HG03139 (cell line): ENCODE data around the gene TRUB1.

Experiments used
- ATAC-seq: cut with Tn5 transposase; IDR thresholded peaks from one replicate; pipeline ENCODE4 v1.9.1; 2021; ENCODE audit not compliant: unreplicated experiment

Gene TRUB1

DNA sequence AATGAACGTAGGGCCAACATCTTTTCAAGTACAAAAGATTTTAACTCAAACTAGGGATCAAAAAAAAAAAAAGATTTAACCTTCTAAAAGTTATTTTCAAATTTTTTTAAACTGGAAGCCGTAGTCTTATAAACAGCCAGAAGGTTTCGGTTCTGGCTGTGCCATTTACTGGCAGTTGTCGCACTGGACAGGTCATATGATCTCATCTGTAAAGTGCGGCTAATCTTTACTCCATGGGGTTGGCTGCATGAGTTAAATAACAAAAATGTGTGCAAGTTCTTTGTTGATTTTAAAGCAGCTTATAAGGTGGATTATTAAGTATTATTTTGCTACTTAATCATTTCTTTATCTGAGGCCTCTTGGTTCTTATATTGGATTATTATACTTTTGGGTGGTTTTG, 36.6 kb downstream of the TRUB1 start:
- ATAC-seq: no peak

GRCh38 chr10:114975091-114975490, 37.1 kb downstream of the TRUB1 start:
- no peak for ATAC-seq

- no peak for ATAC-seq
These were observed 45.0 kb downstream of the TRUB1 start for GRCh38 chr10:114982989-114983388.

- ATAC-seq: no peak
These were observed 50.0 kb downstream of the TRUB1 start for GRCh38 chr10:114987995-114988394.

- no peak for ATAC-seq
These were observed 52.6 kb downstream of the TRUB1 start for GRCh38 chr10:114990586-114990985.

DNA sequence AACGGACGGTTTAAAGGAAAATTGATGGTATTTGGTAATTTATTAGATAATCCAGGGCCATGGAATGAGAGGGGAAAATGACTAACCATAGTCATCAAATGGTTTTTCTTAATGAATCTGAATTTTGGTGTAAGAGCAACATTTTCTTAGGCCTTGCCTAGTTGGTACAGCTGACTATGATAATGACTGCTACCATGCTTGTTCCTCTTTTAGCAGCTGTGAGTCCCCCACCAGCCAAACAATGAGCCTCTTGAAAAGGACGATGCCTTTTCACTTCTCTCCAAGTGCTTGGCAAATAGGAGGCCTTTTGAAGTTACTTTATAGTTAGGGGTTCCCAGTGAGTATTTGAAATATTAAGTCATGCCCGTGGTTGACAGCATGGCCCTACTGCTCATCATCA, 53.0 kb downstream of the TRUB1 start:
- ATAC-seq: no peak

GRCh38 chr10:114992189-114992775, 54.3 kb downstream of the TRUB1 start:
- no peak for ATAC-seq

GRCh38 chr10:114995468-114996247, 57.7 kb downstream of the TRUB1 start:
- no peak for ATAC-seq

- ATAC-seq: no peak
These were observed 58.5 kb downstream of the TRUB1 start for GRCh38 chr10:114996542-114996941.

- ATAC-seq: no peak
These were observed 61.0 kb downstream of the TRUB1 start for GRCh38 chr10:114998993-114999392.

- ATAC-seq: peak; percentile 87
These were observed 63.7 kb downstream of the TRUB1 start for GRCh38 chr10:115001506-115002381.

DNA sequence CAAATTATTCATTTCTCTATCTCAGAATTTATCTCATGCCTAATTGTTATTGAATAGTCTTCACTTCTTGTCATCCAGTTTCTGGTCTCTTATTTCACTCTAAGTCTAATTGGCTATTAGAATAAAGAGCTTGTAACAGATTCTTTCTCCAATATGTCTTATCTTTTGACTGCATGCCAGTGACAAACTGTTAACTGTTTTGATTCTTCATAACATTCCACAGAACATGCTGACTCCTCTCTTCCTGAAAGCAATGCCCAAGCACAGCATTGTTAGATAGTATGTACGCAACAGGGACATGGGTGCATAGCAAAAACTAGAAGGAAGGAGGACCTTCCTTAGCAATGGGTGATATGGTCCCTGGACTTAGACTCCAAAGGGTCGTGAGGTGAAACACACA, 65.4 kb downstream of the TRUB1 start:
- no peak for ATAC-seq

GRCh38 chr10:115004236-115004862, 66.4 kb downstream of the TRUB1 start:
- no peak for ATAC-seq

GRCh38 chr10:115005771-115006170, 67.8 kb downstream of the TRUB1 start:
- ATAC-seq: no peak

DNA sequence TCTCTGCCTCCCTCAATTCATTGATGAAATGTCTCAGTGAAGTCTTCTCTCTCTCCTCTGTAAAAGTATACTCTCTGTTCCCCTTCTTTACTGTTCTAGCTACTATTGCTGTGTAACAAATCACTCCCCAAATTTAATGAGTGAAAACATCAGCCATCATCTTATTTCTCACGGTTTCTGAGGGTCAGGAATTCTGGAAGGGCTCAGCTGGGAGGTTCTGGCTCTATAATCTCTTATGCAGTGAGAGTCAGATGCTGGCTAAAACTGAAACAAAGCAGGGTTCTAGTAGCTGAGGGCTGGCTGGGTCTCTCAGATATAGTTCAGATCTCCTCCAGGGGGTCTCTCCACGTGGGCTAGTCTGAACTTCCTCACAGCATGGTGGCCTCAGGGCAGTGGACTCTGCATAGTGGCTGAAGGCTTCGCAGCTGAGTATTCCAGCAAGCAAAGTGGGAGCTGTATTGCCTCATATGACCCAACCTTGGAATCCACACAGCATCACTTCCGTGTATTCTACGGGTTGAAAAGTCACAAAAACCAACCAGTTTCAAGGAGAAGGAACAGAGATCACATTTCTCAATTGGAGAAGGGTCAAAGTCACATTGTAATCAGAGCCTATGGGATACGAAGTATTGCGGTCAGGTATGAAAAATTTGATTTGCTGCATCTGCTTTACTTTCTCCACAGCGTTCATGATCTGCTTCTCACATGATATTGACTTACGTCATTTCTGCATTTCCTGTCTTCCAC, 80.4 kb downstream of the TRUB1 start:
- no peak for ATAC-seq

DNA sequence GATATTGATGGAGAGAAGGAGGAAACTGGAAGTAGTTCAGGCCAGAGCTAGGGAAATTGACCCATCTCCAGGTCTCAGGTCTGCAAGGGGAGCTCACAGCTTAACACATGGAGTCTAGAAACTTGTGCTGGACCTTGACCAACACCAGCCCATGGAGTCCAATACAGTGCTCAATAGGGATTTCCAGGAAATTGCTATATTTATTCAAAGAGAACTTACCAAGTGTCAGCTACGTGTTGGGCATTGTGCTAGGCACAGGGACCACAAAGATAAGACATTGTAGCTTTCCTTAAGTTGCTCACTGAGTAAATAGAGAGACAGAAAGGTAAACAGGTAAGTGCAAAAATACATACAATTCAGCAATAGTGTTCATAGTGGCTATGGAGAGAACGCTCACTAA, 82.5 kb downstream of the TRUB1 start:
- no peak for ATAC-seq

GRCh38 chr10:115022733-115023132, 84.7 kb downstream of the TRUB1 start:
- peak; percentile 55 for ATAC-seq

- ATAC-seq: no peak
These were observed 85.7 kb downstream of the TRUB1 start for GRCh38 chr10:115023715-115024114.

GRCh38 chr10:115024371-115024770, 86.4 kb downstream of the TRUB1 start:
- no peak for ATAC-seq

GRCh38 chr10:115026056-115026745, 88.2 kb downstream of the TRUB1 start:
- ATAC-seq: no peak
